Mesenchymal stem cell (in vitro differentiated cells and primary cell): ENCODE measurements around the gene CD300A.

ENCODE experiments used
- DNase-seq: peaks from one replicate; pipeline ENCODE4 v3.0.0-alpha.2; 2013
- H2AFZ ChIP-seq: one replicate; pipeline ENCODE4 v1.6.1; 2013; ENCODE audit warnings: low read depth, mild to moderate bottlenecking, control low read depth, inconsistent platforms, low read length, moderate library complexity
- H2AK5ac ChIP-seq: 2 replicates; pipeline ENCODE4 v1.6.1; 2013; ENCODE audit warnings: low read length, moderate library complexity, mild to moderate bottlenecking, inconsistent platforms; ENCODE audit not compliant: severe bottlenecking
- H2BK120ac ChIP-seq: one replicate; pipeline ENCODE4 v1.6.1; 2013; ENCODE audit warnings: low read depth, mild to moderate bottlenecking, inconsistent platforms, low read length, moderate library complexity
- H2BK12ac ChIP-seq, 2 experiments: one replicate each; pipeline ENCODE4 v1.6.1; 2013; ENCODE audit warnings: inconsistent platforms in 2 of 2, low read length in 2 of 2, mild to moderate bottlenecking in 2 of 2, moderate library complexity in 2 of 2, control low read depth in 1 of 2
- H2BK15ac ChIP-seq: one replicate; pipeline ENCODE4 v1.6.1; 2013; ENCODE audit warnings: mild to moderate bottlenecking, low read depth, inconsistent platforms; ENCODE audit not compliant: poor library complexity, severe bottlenecking
- H2BK5ac ChIP-seq: 2 replicates; pipeline ENCODE4 v1.6.1; 2013; ENCODE audit warnings: low read depth, mild to moderate bottlenecking, low read length, control low read depth, inconsistent platforms; ENCODE audit not compliant: poor library complexity, severe bottlenecking
- H3K14ac ChIP-seq, 2 experiments: one replicate each; pipeline ENCODE4 v1.6.1; 2013; ENCODE audit warnings: inconsistent platforms in 2 of 2, low read length in 2 of 2, control low read depth in 1 of 2, mild to moderate bottlenecking in 1 of 2, moderate library complexity in 1 of 2
- H3K18ac ChIP-seq, 2 experiments: one replicate each; pipeline ENCODE4 v1.6.1; 2013; ENCODE audit warnings: inconsistent platforms in 2 of 2, low read length in 2 of 2, control low read depth in 1 of 2, low read depth in 1 of 2, mild to moderate bottlenecking in 1 of 2
- H3K23ac ChIP-seq, 2 experiments: one replicate each; pipeline ENCODE4 v1.6.1; 2013; ENCODE audit warnings: inconsistent platforms in 2 of 2, low read length in 2 of 2, mild to moderate bottlenecking in 2 of 2, moderate library complexity in 2 of 2, control low read depth in 1 of 2
- H3K27ac ChIP-seq: 2 replicates; pipeline ENCODE4 v1.5.1; 2013; ENCODE audit warnings: mild to moderate bottlenecking, moderate library complexity, low read length, control low read depth, inconsistent platforms; ENCODE audit not compliant: poor library complexity, severe bottlenecking
- H3K27me3 ChIP-seq, 2 experiments: 2 replicates each; pipeline versions ENCODE4 v1.6.1 to v1.7.0; 2013; ENCODE audit warnings: low read length in 2 of 2, mild to moderate bottlenecking in 2 of 2, moderate library complexity in 2 of 2, control low read depth in 1 of 2, inconsistent platforms in 1 of 2; ENCODE audit not compliant: control insufficient read depth in 1 of 2, insufficient read depth in 1 of 2
- H3K36me3 ChIP-seq, 2 experiments: 2 replicates each; pipeline versions ENCODE4 v1.6.1 to v1.7.0; 2013; ENCODE audit warnings: low read length in 2 of 2, control low read depth in 1 of 2, inconsistent platforms in 1 of 2, low read depth in 1 of 2, mild to moderate bottlenecking in 1 of 2; ENCODE audit not compliant: insufficient read depth in 2 of 2, control insufficient read depth in 1 of 2
- H3K4ac ChIP-seq, 2 experiments: one replicate each; pipeline ENCODE4 v1.6.1; 2013; ENCODE audit warnings: inconsistent platforms in 2 of 2, low read length in 2 of 2, mild to moderate bottlenecking in 2 of 2, moderate library complexity in 2 of 2, control low read depth in 1 of 2, low read depth in 1 of 2
- H3K4me1 ChIP-seq: 2 replicates; pipeline ENCODE4 v1.6.1; 2013; ENCODE audit warnings: low read depth, low read length, control low read depth; ENCODE audit not compliant: control insufficient read depth, insufficient read depth
- H3K4me2 ChIP-seq: 2 replicates; pipeline ENCODE4 v1.6.1; 2013; ENCODE audit warnings: low read length, mild to moderate bottlenecking, inconsistent platforms; ENCODE audit not compliant: poor library complexity, severe bottlenecking
- H3K4me3 ChIP-seq, 2 experiments: 2 replicates each; pipeline versions ENCODE4 v1.5.1 to v1.7.0; 2013; ENCODE audit warnings: low read length in 2 of 2, mild to moderate bottlenecking in 2 of 2, control low read depth in 1 of 2, low read depth in 1 of 2; ENCODE audit not compliant: insufficient read depth in 1 of 2
- H3K79me1 ChIP-seq: replicated peaks from 2 replicates; pipeline ENCODE4 v1.6.1; 2013; ENCODE audit warnings: mild to moderate bottlenecking, control low read depth, low read length, inconsistent platforms; ENCODE audit not compliant: poor library complexity, severe bottlenecking
- H3K9ac ChIP-seq: 2 replicates; pipeline ENCODE4 v1.7.0; 2013; ENCODE audit warnings: mild to moderate bottlenecking, low read length, moderate library complexity
- H3K9me3 ChIP-seq: 2 replicates; pipeline ENCODE4 v1.7.0; 2013; ENCODE audit warnings: mild to moderate bottlenecking, low read length; ENCODE audit not compliant: control insufficient read depth
- H4K8ac ChIP-seq: one replicate; pipeline ENCODE4 v1.6.1; 2013; ENCODE audit warnings: inconsistent platforms, mild to moderate bottlenecking, low read length, moderate library complexity
- H4K91ac ChIP-seq: one replicate; pipeline ENCODE4 v1.6.1; 2013; ENCODE audit warnings: mild to moderate bottlenecking, low read length, inconsistent platforms
- WGBS: methylation state at CpG from one replicate; pipeline ENCODE4 v1.1.7; 2013; ENCODE audit warnings: mixed read lengths; 5-methylcytosine and 5-hydroxymethylcytosine counted together

Gene CD300A

GRCh38 chr17:74520790-74521480, 54.5 kb downstream of the CD300A start:
- no peak overlapping the region for H2AFZ ChIP-seq
- no peak overlapping the region for H4K91ac ChIP-seq
- no peaks in the 10 kb centered on the region for H3K4me1 ChIP-seq
- H3K36me3 ChIP-seq: no peaks in the 10 kb centered on the region
- no peak overlapping the region for H3K18ac ChIP-seq
- no peak overlapping the region for H3K4me2 ChIP-seq
- no peak overlapping the region for H3K9ac ChIP-seq
- no peak overlapping the region for H2BK12ac ChIP-seq
- peaks cover 0 to 7% of the 10 kb centered on the region in 2 experiments for H3K27me3 ChIP-seq
- H2AK5ac ChIP-seq: no peak overlapping the region
- H3K27ac ChIP-seq: no peak overlapping the region
- H3K4me3 ChIP-seq: no peak overlapping the region
- no peak overlapping the region for H4K8ac ChIP-seq
- no peak overlapping the region for H2BK120ac ChIP-seq
- no peak for DNase-seq
- peaks cover 14% of the 10 kb centered on the region for H3K9me3 ChIP-seq
- no peaks in the 10 kb centered on the region for H3K79me1 ChIP-seq
- H2BK15ac ChIP-seq: no peak overlapping the region
- WGBS: 87% methylated on average over 19 of the region's 21 CpGs
- no peak overlapping the region for H3K14ac ChIP-seq
- no peak overlapping the region for H3K23ac ChIP-seq
- H2BK5ac ChIP-seq: no peak overlapping the region
- no peak overlapping the region for H3K4ac ChIP-seq

GRCh38 chr17:74521701-74522201, 55.3 kb downstream of the CD300A start:
- no peak overlapping the region for H2BK120ac ChIP-seq
- H3K27ac ChIP-seq: no peak overlapping the region
- WGBS: 86% methylated on average over 6 of the region's 9 CpGs

GRCh38 chr17:74522381-74523105, 56.1 kb downstream of the CD300A start:
- Histone ChIP-seq H4K91ac (no peak overlapping the region), H4K8ac (no peak overlapping the region), H3K14ac (no peak overlapping the region), H3K9me3 (peaks cover 19% of the 10 kb centered on the region), H2BK15ac (no peak overlapping the region), H3K4me3 (no peak overlapping the region), H2BK5ac (no peak overlapping the region), H3K9ac (no peak overlapping the region), H3K27me3 (peaks cover 0 to 15% of the 10 kb centered on the region in 2 experiments), H3K79me1 (no peaks in the 10 kb centered on the region), H2BK120ac (no peak overlapping the region), H2BK12ac (no peak overlapping the region), H3K18ac (no peak overlapping the region), H3K4me1 (no peaks in the 10 kb centered on the region), H3K4me2 (no peak overlapping the region), H2AFZ (no peak overlapping the region), H2AK5ac (no peak overlapping the region), H3K36me3 (no peaks in the 10 kb centered on the region), H3K27ac (no peak overlapping the region), H3K23ac (no peak overlapping the region), H3K4ac (no peak overlapping the region)
- DNase-seq: no peak
- WGBS: 71% methylated on average over 10 of the region's 10 CpGs

More at GRCh38 chr17:74521701-74522201, 55.3 kb downstream of the CD300A start:
- no peak for DNase-seq
- Histone ChIP-seq H2BK12ac (no peak overlapping the region), H3K36me3 (no peaks in the 10 kb centered on the region), H3K79me1 (no peaks in the 10 kb centered on the region), H2BK5ac (no peak overlapping the region), H3K9me3 (peaks cover 14% of the 10 kb centered on the region), H2AK5ac (no peak overlapping the region), H3K18ac (no peak overlapping the region), H4K91ac (no peak overlapping the region), H3K9ac (no peak overlapping the region), H3K4me3 (no peak overlapping the region), H4K8ac (no peak overlapping the region), H3K4me1 (no peaks in the 10 kb centered on the region), H2AFZ (no peak overlapping the region), H3K23ac (no peak overlapping the region), H3K4me2 (no peak overlapping the region), H3K14ac (no peak overlapping the region), H3K27me3 (peaks cover 0 to 8% of the 10 kb centered on the region in 2 experiments), H2BK15ac (no peak overlapping the region), H3K4ac (no peak overlapping the region)

GRCh38 chr17:74523308-74523707, 56.9 kb downstream of the CD300A start:
- no peak overlapping the region for H2AK5ac ChIP-seq
- peaks cover 19% of the 10 kb centered on the region for H3K9me3 ChIP-seq
- no peak overlapping the region for H2AFZ ChIP-seq
- no peaks in the 10 kb centered on the region for H3K4me1 ChIP-seq
- H3K14ac ChIP-seq: no peak overlapping the region
- H3K18ac ChIP-seq: no peak overlapping the region
- no peaks in the 10 kb centered on the region for H3K79me1 ChIP-seq
- 48% methylated on average over 2 of the region's 3 CpGs for WGBS
- no peaks in the 10 kb centered on the region for H3K36me3 ChIP-seq
- no peak overlapping the region for H3K4me3 ChIP-seq
- no peak overlapping the region for H3K4ac ChIP-seq
- H4K91ac ChIP-seq: no peak overlapping the region
- no peak overlapping the region for H3K4me2 ChIP-seq
- no peak overlapping the region for H2BK12ac ChIP-seq
- DNase-seq: no peak
- H2BK120ac ChIP-seq: no peak overlapping the region
- no peak overlapping the region for H2BK5ac ChIP-seq
- peaks cover 0 to 15% of the 10 kb centered on the region in 2 experiments for H3K27me3 ChIP-seq
- no peak overlapping the region for H3K23ac ChIP-seq
- no peak overlapping the region for H4K8ac ChIP-seq
- no peak overlapping the region for H3K27ac ChIP-seq
- H3K9ac ChIP-seq: no peak overlapping the region
- no peak overlapping the region for H2BK15ac ChIP-seq
